GM19238 (cell line): Measurements from ENCODE around the gene MSMP.

ENCODE experiments used
- DNase-seq: peaks from one replicate; pipeline ENCODE4 v3.0.0; 2011; ENCODE audit warnings: low spot score; ENCODE audit not compliant: insufficient read length

Gene MSMP

GRCh38 chr9:35723426-35723825 is 30.6 kb downstream of the MSMP start:
- no peak for DNase-seq

GRCh38 chr9:35719546-35719945 is 34.5 kb downstream of the MSMP start:
- DNase-seq: no peak

DNA sequence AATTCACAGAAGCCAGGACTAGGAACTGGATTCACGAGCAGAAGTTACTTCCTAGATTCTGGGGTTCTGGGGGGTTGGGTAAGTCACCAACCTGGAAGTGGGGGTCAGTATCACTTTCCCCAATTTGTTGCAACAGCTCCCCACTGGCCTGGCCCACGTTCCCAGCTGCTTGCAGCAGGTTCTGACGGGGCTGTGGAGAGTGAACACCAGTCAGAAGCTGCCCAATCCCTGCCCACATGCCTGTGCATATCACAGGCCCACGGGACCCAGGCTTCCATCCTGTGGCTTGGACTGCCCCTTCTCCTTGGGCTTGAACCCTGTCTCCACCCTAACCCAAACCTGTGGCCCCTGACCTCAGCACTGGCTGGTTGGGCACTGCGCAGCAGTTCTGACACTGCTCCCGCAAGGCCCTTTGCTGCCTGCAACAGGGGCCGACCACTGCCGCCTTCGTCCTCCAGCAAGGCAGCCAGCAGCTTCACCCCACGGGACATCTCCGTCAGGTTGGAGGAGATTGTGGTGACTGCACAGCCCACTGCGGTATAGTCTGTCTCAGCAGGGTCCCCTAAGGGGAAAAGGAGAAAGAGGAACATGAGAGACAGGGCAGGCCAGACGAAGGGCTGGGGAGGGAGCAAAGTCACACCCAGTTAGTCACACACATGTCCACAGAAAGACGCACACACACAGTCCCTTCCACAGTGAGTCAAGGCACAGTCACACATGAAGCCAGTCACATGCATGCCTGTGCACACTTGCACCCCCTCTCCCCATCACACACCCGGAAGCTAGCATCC is 35.2 kb downstream of the MSMP start:
- DNase-seq: no peak

- DNase-seq: no peak
Measured at GRCh38 chr9:35717132-35717870, 36.8 kb downstream of the MSMP start.

- no peak for DNase-seq
Measured at GRCh38 chr9:35716230-35716629, 37.8 kb downstream of the MSMP start.

DNA sequence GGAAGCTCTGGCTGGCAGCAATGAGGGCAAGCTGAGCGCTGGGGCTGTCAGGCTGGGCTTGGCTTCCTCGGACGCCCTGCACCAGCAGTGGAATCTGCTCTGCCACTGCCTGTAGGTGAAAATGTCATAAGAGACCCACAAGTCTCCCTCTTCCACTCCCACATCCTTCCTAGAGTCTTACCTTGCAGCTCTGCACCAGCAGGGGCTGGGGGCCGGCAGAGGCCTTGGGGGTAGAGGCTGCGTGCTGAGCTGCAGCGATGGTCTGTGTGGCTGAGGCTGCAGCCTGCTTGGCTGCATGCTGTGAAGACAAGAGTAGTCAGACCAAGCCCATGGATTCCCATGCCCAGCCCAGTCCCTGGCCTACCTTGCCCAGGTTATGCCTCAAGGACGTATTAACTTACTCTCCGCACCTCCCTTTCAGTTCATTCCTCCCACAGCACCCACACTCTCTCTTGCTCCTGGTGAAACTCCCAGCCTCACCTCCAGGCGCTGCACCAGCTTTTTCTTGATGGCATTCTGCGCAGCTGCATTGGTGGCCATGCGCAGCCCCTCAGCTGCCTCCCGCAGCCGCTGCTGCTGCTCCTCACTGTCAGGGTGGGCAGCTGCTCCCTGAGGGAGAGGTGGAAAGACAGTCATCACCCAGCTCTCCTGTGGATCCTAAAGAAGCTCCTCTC is 39.4 kb downstream of the MSMP start:
- DNase-seq: no peak

- DNase-seq: no peak
Measured at GRCh38 chr9:35714123-35714522, 40.0 kb downstream of the MSMP start.

GRCh38 chr9:35713578-35713977 is 40.5 kb downstream of the MSMP start:
- DNase-seq: no peak

DNA sequence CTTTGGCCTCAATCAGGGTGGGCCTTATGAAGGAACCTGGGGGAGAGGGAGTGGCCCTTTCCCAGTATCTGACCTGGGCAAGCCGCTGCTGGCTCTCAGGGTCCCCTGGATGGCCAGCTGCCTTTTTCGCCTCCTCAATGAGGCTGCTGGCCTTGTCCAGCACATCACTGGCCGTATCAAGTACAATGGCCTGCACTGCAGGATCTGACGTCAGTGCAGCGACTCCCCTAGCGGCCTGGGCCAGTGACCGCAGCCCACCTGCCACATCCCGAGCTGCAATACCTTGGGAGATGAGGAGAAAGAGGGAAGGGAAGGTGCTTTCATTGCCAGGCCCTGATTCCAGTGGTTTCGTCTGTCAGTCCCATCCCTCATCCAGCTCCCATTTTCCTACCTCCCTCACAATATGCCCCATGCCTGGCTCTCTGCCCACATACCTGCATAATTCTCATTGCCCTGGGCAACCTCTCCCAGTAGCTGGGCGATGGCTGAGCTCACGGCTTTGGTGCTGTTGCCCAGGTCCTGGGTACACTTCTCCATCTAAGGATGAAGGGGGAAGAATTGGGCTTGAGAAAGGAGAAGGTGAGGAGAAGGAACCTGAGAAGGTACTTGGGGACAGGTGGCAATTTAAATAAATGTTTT is 41.2 kb downstream of the MSMP start:
- no peak for DNase-seq

DNA sequence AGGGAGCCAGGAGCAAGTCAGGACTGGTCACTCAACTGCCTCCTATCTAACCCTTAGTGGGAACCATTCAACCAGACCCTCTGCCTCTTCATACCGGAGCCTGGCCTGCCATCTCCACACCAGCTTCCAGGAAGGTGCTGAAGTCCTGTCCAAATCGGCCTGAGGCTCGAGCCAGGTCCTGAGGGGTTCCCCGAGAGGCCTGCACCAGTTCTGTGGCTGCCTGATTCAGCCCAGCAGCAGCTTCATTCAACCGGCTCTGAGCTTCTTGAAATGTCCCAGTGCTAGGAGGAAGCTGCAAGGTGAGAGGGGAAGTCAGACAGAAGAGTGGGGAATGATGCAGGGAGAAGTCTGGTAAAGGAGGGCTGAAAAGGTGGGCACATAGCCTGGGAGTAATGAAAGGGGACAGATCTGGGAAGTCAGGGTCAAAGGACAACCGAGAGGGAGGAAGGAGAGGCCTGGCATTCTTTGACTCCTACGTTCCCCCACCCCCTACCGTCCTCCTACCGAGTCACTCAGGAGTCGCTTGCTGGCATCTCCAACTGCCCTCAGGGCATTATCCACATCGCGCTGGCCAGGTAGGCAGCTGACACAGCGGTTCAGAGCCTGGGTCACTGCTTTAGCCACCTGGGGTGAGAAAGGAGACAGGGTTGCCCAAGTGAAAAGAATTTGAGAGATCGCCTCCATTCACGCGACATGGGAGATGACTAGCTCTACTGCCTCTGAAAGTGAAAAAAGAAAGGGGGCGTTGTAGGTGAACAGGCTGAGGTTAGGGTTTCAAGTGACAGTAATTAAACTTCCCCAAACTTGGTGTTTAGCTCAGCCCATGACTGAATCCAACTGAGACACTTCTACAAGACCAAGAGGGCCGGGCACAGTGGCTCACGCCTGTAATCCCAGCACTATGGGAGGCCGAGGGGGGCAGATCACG is 42.3 kb downstream of the MSMP start:
- DNase-seq: no peak

- DNase-seq: no peak
Measured at GRCh38 chr9:35710818-35711500, 43.1 kb downstream of the MSMP start.

GRCh38 chr9:35708146-35708545 is 45.9 kb downstream of the MSMP start:
- no peak for DNase-seq

- DNase-seq: no peak
Measured at GRCh38 chr9:35706951-35707350, 47.1 kb downstream of the MSMP start.

DNA sequence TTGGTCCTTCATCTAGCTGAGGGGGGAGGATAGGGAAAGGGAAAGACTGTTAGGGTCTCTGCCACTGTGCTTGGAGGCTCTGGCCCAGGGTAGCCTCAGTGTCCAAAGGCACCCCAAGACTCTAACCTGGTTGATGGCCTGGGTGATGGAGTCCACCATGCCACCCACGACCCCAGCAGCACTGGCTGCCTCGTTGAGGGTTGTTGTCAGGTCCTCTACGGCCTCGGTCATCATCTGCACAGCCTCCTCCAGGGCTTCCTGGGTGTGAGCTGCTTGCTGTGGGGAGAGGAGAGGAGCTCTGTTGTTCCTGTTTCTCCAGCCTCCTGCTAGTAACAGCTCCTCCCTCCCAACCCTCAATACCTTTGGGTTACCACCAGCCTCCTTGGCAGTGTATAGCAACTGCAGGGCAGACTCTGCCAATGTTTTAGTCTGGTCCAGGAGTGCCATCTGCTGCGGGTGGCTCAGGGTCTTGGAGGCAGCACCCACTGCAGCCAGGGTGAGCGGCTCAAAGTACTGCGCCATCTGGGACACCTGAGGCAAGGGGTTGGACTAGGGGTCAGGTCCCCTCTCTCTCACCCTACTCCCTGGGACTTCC is 48.1 kb downstream of the MSMP start:
- no peak for DNase-seq

DNA sequence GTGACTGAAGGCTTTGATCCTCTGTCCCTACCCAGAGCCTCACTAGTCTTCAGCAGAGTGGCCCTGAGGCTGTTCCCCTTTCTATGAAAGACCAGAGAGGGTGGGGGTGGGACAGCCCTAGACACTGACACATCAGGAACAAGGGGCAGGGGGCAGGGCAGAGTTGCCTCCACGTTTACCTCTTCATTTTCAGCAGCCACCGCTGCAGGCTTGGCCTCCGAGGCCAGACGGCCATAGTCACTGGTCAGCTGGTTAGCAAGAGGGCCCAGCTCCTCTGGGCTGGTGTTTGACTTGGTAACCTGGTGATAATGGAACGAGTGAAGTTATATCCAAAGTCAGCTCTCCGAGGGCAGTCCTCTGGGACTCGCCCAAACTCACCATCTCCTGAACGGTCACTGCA is 48.7 kb downstream of the MSMP start:
- DNase-seq: no peak

DNA sequence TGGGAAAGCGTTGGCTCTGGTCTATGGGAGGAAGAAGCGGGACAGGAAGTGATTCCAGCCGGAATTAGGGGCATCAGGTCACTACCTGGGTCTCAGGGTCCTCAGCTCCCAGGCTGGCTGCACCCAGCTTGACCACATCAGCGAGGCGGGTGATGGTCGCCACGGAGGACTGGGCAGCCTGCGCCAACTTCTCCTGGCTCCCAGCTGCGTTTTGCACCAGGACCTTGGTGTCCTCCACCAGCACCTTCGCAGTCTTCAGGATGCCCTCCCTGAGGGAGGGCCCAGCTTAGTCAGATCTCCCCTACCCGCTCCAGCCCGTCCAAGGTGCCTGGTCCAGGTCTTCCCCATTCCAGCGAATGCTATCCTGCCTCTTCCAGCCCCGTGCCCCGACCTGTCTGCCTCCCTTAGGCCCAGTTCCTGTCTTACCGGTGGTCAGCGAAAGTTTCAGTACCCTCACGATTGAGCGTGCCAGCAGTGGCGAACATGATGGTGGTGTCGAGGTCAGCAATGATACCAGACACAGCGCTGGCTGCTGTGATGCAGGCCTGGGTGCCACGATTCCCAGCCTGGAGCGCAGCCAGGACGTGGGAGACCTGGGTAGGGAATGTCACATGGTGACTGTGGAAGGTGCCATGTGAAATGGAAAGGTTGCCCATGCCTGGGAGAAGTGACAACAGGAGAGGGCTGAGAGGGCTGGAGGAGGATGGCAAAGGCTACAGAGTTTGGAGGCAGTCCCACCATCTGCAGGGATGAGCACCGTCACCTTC is 50.0 kb downstream of the MSMP start:
- no peak for DNase-seq
